SU-DHL-6 (cell line): Measurements from ENCODE around the gene RANBP9.

Experiments
- H2AFZ ChIP-seq: fragments of 200-600 bp; sonication (generic); 2 replicates; pipeline ENCODE4 v1.6.1; 2014; ENCODE audit warnings: low read depth, mild to moderate bottlenecking, moderate library complexity, mixed read lengths, antibody characterized with exemption, low read length; ENCODE audit not compliant: severe bottlenecking
- H3F3A ChIP-seq: fragments of 200-600 bp; shearing (Covaris generic); 2 replicates; pipeline ENCODE4 v1.6.0; 2016; ENCODE audit warnings: antibody characterized with exemption, mild to moderate bottlenecking; ENCODE audit not compliant: insufficient read depth
- H3K27ac ChIP-seq: fragments of 200-600 bp; sonication (generic); 2 replicates; pipeline ENCODE4 v1.5.1; 2016; ENCODE audit warnings: low read depth, mild to moderate bottlenecking, low read length, moderate library complexity, mixed read lengths
- H3K27me3 ChIP-seq: fragments of 200-600 bp; sonication (generic), shearing (Covaris generic); 2 replicates; pipeline ENCODE4 v1.6.0; 2014; ENCODE audit warnings: mild to moderate bottlenecking, low read length
- H3K36me3 ChIP-seq: fragments of 200-600 bp; sonication (generic); 2 replicates; pipeline ENCODE4 v1.6.1; 2014; ENCODE audit warnings: mild to moderate bottlenecking, low read length, mixed read lengths
- H3K4me2 ChIP-seq: fragments of 300-600, 200-600 bp; shearing (Covaris generic), sonication (generic); 2 replicates; pipeline ENCODE4 v1.6.0; 2014; ENCODE audit warnings: low read length, low read depth, mild to moderate bottlenecking; ENCODE audit not compliant: poor library complexity, severe bottlenecking
- H3K4me3 ChIP-seq: fragments of 200-600 bp; sonication (generic); 2 replicates; pipeline ENCODE4 v1.5.1; 2014; ENCODE audit warnings: antibody characterized with exemption, low read length, mild to moderate bottlenecking, mixed read lengths; ENCODE audit not compliant: insufficient read depth, poor library complexity, severe bottlenecking
- H3K79me2 ChIP-seq: fragments of 200-600 bp; sonication (generic); 2 replicates; pipeline ENCODE4 v1.6.1; 2014; ENCODE audit warnings: mild to moderate bottlenecking, low read length, moderate library complexity; ENCODE audit not compliant: insufficient read depth
- H3K9ac ChIP-seq: fragments of 200-600 bp; sonication (generic); 2 replicates; pipeline ENCODE4 v1.7.0; 2014; ENCODE audit warnings: mild to moderate bottlenecking, low read length
- H3K9me2 ChIP-seq: fragments of 200-600 bp; sonication (generic); replicated peaks from 2 replicates; pipeline ENCODE4 v1.6.1; 2014; ENCODE audit warnings: low read length; ENCODE audit not compliant: insufficient read depth
- H3K9me3 ChIP-seq: fragments of 200-600 bp; sonication (generic); 2 replicates; pipeline ENCODE4 v1.6.1; 2014; ENCODE audit warnings: low read length, mixed read lengths; ENCODE audit not compliant: insufficient read depth
- H4K20me1 ChIP-seq: fragments of 200-600 bp; sonication (generic); 2 replicates; pipeline ENCODE4 v1.6.1; 2014; ENCODE audit warnings: low read depth, mild to moderate bottlenecking, antibody characterized with exemption, low read length, moderate library complexity, mixed read lengths
- CTCF ChIP-seq: fragments of 200-600 bp; sonication (generic); IDR thresholded peaks from one replicate; pipeline ENCODE4 v1.5.1; 2017; ENCODE audit warnings: antibody characterized with exemption, mild to moderate bottlenecking, low read length, moderate library complexity; ENCODE audit not compliant: insufficient read depth, poor library complexity, severe bottlenecking
- EZH2phosphoT487 ChIP-seq: fragments of 200-600 bp; sonication (generic), shearing (Covaris generic); conservative IDR thresholded peaks from 2 replicates; pipeline ENCODE4 v1.6.1; 2018; ENCODE audit warnings: mild to moderate bottlenecking, antibody characterized with exemption, low read length, moderate library complexity, mixed read lengths

Gene RANBP9

GRCh38 chr6:13673825-13674444 is 37.7 kb downstream of the RANBP9 start:
- H3K79me2 ChIP-seq: peaks cover 97% of the 10 kb centered on the region
- H3F3A ChIP-seq: peaks cover 7% of the 10 kb centered on the region
- H4K20me1 ChIP-seq: peaks cover 34% of the 10 kb centered on the region
- H3K4me2 ChIP-seq: no peak overlapping the region
- no peak overlapping the region for H3K4me3 ChIP-seq
- no peak overlapping the region for H3K9ac ChIP-seq
- H3K9me2 ChIP-seq: no peaks in the 10 kb centered on the region
- peaks cover 21% of the 10 kb centered on the region for H3K36me3 ChIP-seq
- H3K27ac ChIP-seq: no peak overlapping the region
- no peak overlapping the region for H2AFZ ChIP-seq
- TF ChIP-seq EZH2phosphoT487 (no peak), CTCF (no peak)
- no peaks in the 10 kb centered on the region for H3K9me3 ChIP-seq
- no peaks in the 10 kb centered on the region for H3K27me3 ChIP-seq

GRCh38 chr6:13673368-13673767 is 38.3 kb downstream of the RANBP9 start:
- peaks cover 37% of the 10 kb centered on the region for H4K20me1 ChIP-seq

GRCh38 chr6:13672904-13673303 is 38.7 kb downstream of the RANBP9 start:
- Histone ChIP-seq H3K9ac (no peak overlapping the region), H3F3A (peaks cover 7% of the 10 kb centered on the region), H3K79me2 (peaks cover 97% of the 10 kb centered on the region), H3K9me3 (no peaks in the 10 kb centered on the region), H3K27me3 (no peaks in the 10 kb centered on the region), H3K4me3 (no peak overlapping the region), H3K9me2 (no peaks in the 10 kb centered on the region), H3K4me2 (no peak overlapping the region), H2AFZ (no peak overlapping the region), H3K36me3 (peaks cover 23% of the 10 kb centered on the region), H3K27ac (no peak overlapping the region), H4K20me1 (peaks cover 42% of the 10 kb centered on the region)
- TF ChIP-seq EZH2phosphoT487: no peak
- TF ChIP-seq CTCF: no peak

More at GRCh38 chr6:13673368-13673767, 38.3 kb downstream of the RANBP9 start:
- H3K79me2 ChIP-seq: peaks cover 97% of the 10 kb centered on the region
- no peak overlapping the region for H2AFZ ChIP-seq
- H3K9me3 ChIP-seq: no peaks in the 10 kb centered on the region
- H3K36me3 ChIP-seq: peaks cover 21% of the 10 kb centered on the region
- TF ChIP-seq CTCF (no peak), EZH2phosphoT487 (no peak)
- no peak overlapping the region for H3K4me2 ChIP-seq
- no peaks in the 10 kb centered on the region for H3K27me3 ChIP-seq
- H3F3A ChIP-seq: peaks cover 7% of the 10 kb centered on the region
- no peaks in the 10 kb centered on the region for H3K9me2 ChIP-seq
- H3K9ac ChIP-seq: no peak overlapping the region
- no peak overlapping the region for H3K4me3 ChIP-seq
- H3K27ac ChIP-seq: no peak overlapping the region
